Kidney epithelial cell (primary cell): Measurements from ENCODE around the gene SHLD3. TPM values are rescaled to one million over a fixed set of nuclear protein-coding genes. Genes with fewer than 3 reads are reported as not detected.
"Not testable (repeated sequence)": the region's sequence is repeated elsewhere in the genome, so short reads cannot be mapped to it uniquely, and the experiment has no call there.

Experiments used
- DNase-seq: peaks from one replicate; pipeline ENCODE4 v3.0.0-alpha.2; 2010; ENCODE audit warnings: low read depth
- H3K27me3 ChIP-seq: 2 replicates; pipeline ENCODE4 v1.6.0; 2011; ENCODE audit warnings: low read length; ENCODE audit not compliant: control insufficient read depth, insufficient read depth
- H3K36me3 ChIP-seq: 2 replicates; pipeline ENCODE4 v1.5.1; 2011; ENCODE audit warnings: low read length; ENCODE audit not compliant: control insufficient read depth, insufficient read depth
- H3K4me3 ChIP-seq: 2 replicates; pipeline ENCODE4 v1.5.1; 2011; ENCODE audit warnings: low read depth, mild to moderate bottlenecking, control low read depth, low read length
- CTCF ChIP-seq: IDR thresholded peaks from 2 replicates; pipeline ENCODE4 v1.5.1; 2011; ENCODE audit warnings: mild to moderate bottlenecking, moderate library complexity, low read length, control low read depth, inconsistent platforms; ENCODE audit not compliant: insufficient read depth, poor library complexity, severe bottlenecking
- total RNA-seq: library from RNA; depleted of rRNA; stranded (reverse); fragments of >200 nt; gene quantifications from 2 replicates; pipeline ENCODE4 v1.2.3, GENCODE V29; 2015

Gene SHLD3
- total RNA-seq, 1 donor from 2014 or later: 3.1 TPM

DNA sequence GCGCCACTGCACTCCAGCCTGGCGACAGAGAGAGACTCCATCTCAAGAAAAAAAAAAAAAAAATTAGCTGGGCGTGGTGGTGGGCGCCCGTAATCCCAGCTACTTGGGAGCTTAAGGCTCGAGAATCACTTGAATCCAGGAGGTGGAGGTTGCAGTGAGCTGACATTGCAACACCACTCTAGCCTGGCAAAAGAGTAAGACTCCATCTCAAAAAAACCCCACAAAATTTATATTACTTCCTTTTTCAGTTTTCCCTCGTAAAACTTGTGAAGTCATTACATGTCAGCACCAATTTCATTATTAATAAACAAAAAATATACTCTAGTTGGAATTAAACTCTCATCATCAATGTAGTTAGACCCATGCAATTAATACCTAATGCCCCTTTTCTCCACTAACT is 43.9 kb downstream of the SHLD3 start:
- H3K4me3 ChIP-seq: no peak overlapping the region
- peaks cover 1% of the 10 kb centered on the region for H3K36me3 ChIP-seq
- H3K27me3 ChIP-seq: no peaks in the 10 kb centered on the region
- no peak for DNase-seq
- TF ChIP-seq CTCF: no peak

GRCh38 chr5:65672796-65673195 is 48.0 kb downstream of the SHLD3 start:
- H3K36me3 ChIP-seq: no peaks in the 10 kb centered on the region
- TF ChIP-seq CTCF: no peak
- no peaks in the 10 kb centered on the region for H3K27me3 ChIP-seq
- no peak for DNase-seq
- H3K4me3 ChIP-seq: no peak overlapping the region

DNA sequence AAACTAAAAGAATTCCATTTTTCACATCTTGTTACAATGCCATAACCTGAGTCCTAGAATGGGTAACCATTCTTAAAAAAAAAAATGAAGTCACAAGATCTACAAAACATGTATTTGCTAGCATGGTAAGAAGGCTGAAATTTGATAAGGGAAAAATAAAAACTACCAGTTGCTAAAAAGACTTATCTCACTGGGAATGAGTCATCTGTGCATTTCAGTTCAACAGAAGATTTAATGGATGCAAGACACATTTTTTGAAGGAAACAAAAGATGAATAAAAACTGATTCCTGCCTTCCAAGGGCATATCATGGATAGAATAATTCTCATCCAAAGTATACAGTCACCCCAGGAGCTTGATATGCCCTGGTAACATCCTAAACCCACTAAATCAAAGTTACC is 49.9 kb downstream of the SHLD3 start:
- no peaks in the 10 kb centered on the region for H3K36me3 ChIP-seq
- H3K4me3 ChIP-seq: no peak overlapping the region
- TF ChIP-seq CTCF: no peak
- no peak for DNase-seq
- H3K27me3 ChIP-seq: no peaks in the 10 kb centered on the region

- DNase-seq, H3K36me3 ChIP-seq, H3K27me3 ChIP-seq, H3K4me3 ChIP-seq: not testable (repeated sequence)
Observed at GRCh38 chr5:65676056-65676455, 51.2 kb downstream of the SHLD3 start.

Other genes starting within 250 kb of the SHLD3 start
- gene ADAMTS6, start 143.1 kb upstream of the SHLD3 start, total RNA-seq: 15.3 and 16.2 TPM in 2 replicates
- gene CENPK, start 61.9 kb upstream of the SHLD3 start, total RNA-seq: 10.4 and 18.4 TPM in 2 replicates
- gene PPWD1, start 61.7 kb upstream of the SHLD3 start, total RNA-seq: 19.6 and 22.9 TPM in 2 replicates
- gene TRIM23, start 694 bp upstream of the SHLD3 start, total RNA-seq: 9.9 and 10.8 TPM in 2 replicates
- 18.8 and 19.0 TPM in 2 replicates for gene TRAPPC13, start within 50 bp of the SHLD3 start, total RNA-seq
- gene SGTB, start 97.1 kb downstream of the SHLD3 start, total RNA-seq: 10.5 and 12.4 TPM in 2 replicates
- 31.0 and 35.2 TPM in 2 replicates for gene NLN, start 97.2 kb downstream of the SHLD3 start, total RNA-seq